OCI-LY3 (cell line): Measurements from ENCODE around the gene COX7A2L.

Experiments used
- EZH2phosphoT487 ChIP-seq: fragments of 200-600 bp; shearing (Covaris generic); IDR thresholded peaks from 2 replicates; pipeline ENCODE4 v1.6.1; 2018; ENCODE audit warnings: antibody characterized with exemption, mixed run types, low read depth
- TF ChIP-seq, protein P1 (sequence below): fragments of 200-600, 300-600 bp; sonication (generic); IDR thresholded peaks from 2 replicates; pipeline ENCODE4 v1.5.1; 2014; ENCODE audit warnings: antibody characterized with exemption, low read length, low read depth

DNA sequence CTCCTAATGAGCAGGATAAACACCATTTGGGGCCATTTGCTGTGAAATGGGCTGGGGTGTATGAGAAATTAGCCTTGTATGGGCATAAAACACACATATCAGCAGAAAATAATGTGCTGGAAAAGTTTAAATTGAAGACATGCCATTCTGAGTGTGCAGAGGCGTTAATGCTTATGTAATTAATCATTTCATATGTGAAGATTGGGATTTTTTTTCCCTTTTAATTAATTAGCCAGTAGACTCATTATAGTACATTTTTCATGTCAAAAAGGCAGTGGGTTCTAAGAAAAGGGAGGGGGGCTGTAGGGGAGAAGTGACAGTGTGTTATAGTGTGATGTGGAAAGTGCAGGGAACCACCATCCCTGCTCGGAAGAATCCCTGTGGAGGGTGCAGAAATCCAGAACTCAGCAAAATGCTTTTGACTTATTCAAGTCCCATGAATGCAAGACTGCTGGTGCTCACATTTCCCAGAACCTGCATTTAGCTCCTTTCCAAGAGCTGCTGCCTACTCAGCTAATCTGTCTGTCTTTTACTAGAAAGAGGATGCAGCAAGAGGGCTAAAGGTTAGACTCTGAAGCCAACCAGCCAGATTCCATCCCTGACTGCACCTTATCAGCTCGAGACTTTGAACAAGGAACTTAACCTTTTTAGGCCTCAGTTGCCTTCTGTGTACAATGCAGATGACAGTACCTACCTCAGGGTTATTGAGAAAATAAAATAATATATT is 11.6 kb upstream of the COX7A2L start:
- TF ChIP-seq, protein P1, sequence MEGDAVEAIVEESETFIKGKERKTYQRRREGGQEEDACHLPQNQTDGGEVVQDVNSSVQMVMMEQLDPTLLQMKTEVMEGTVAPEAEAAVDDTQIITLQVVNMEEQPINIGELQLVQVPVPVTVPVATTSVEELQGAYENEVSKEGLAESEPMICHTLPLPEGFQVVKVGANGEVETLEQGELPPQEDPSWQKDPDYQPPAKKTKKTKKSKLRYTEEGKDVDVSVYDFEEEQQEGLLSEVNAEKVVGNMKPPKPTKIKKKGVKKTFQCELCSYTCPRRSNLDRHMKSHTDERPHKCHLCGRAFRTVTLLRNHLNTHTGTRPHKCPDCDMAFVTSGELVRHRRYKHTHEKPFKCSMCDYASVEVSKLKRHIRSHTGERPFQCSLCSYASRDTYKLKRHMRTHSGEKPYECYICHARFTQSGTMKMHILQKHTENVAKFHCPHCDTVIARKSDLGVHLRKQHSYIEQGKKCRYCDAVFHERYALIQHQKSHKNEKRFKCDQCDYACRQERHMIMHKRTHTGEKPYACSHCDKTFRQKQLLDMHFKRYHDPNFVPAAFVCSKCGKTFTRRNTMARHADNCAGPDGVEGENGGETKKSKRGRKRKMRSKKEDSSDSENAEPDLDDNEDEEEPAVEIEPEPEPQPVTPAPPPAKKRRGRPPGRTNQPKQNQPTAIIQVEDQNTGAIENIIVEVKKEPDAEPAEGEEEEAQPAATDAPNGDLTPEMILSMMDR, result no peak
- TF ChIP-seq EZH2phosphoT487, result no peak
